DMS79 treated with DMSO at 0.1 percent for 48 hours (cell line): ENCODE results near the gene BLOC1S5.

Source experiments
- DNase-seq: peaks from one replicate; lab custom pipeline; 2025; lab: John Stamatoyannopoulos, UW

BLOC1S5 gene

GRCh38 chr6:8063761-8064637 is at the start of gene BLOC1S5:
BLOC1S5 (minus strand) TSS chr6:8064389; CDS start chr6:8064376, 13 bp downstream.
- peak; percentile 84 for DNase-seq

- no peak for DNase-seq
Measured at GRCh38 chr6:8113131-8113654, 49.0 kb upstream of the BLOC1S5 start.

GRCh38 chr6:8110725-8111124 is 46.5 kb upstream of the BLOC1S5 start:
- DNase-seq = no peak

GRCh38 chr6:8110117-8110721 is 46.0 kb upstream of the BLOC1S5 start:
- DNase-seq = no peak

- no peak for DNase-seq
Measured at GRCh38 chr6:8108759-8109539, 44.8 kb upstream of the BLOC1S5 start.

GRCh38 chr6:8108031-8108660 is 44.0 kb upstream of the BLOC1S5 start:
- DNase-seq = no peak

GRCh38 chr6:8105791-8106190 is 41.6 kb upstream of the BLOC1S5 start:
- DNase-seq = no peak

- DNase-seq = no peak
Measured at GRCh38 chr6:8103726-8104125, 39.5 kb upstream of the BLOC1S5 start.

GRCh38 chr6:8102122-8102958 is 38.2 kb upstream of the BLOC1S5 start, which contains the start of gene EEF1E1:
EEF1E1 (minus strand) TSS chr6:8102548; CDS start chr6:8102521, 27 bp downstream.
- DNase-seq = peak; percentile 74

- no peak for DNase-seq
Measured at GRCh38 chr6:8100159-8100854, 36.1 kb upstream of the BLOC1S5 start.

- no peak for DNase-seq
Measured at GRCh38 chr6:8090650-8091049, 26.5 kb upstream of the BLOC1S5 start.

GRCh38 chr6:8088886-8089285 is 24.7 kb upstream of the BLOC1S5 start:
- DNase-seq = no peak

GRCh38 chr6:8087870-8088754 is 23.9 kb upstream of the BLOC1S5 start:
- DNase-seq = no peak

GRCh38 chr6:8086755-8087306 is 22.6 kb upstream of the BLOC1S5 start:
- no peak for DNase-seq

GRCh38 chr6:8085053-8085511 is 20.9 kb upstream of the BLOC1S5 start:
- DNase-seq = no peak

GRCh38 chr6:8084586-8084985 is 20.4 kb upstream of the BLOC1S5 start:
- DNase-seq = no peak

- DNase-seq = no peak
Measured at GRCh38 chr6:8082954-8083858, 19.0 kb upstream of the BLOC1S5 start.

GRCh38 chr6:8082572-8082953 is 18.4 kb upstream of the BLOC1S5 start:
- no peak for DNase-seq
